ENCODE measurements around the gene PRPH. TPM values are rescaled to one million over a fixed set of nuclear protein-coding genes. Genes with fewer than 3 reads are reported as not detected.

PRPH gene
- total and polyA plus RNA-seq, 2 of the 4 experiments (the other 2 are of a cell fraction), result not detected

DNA sequence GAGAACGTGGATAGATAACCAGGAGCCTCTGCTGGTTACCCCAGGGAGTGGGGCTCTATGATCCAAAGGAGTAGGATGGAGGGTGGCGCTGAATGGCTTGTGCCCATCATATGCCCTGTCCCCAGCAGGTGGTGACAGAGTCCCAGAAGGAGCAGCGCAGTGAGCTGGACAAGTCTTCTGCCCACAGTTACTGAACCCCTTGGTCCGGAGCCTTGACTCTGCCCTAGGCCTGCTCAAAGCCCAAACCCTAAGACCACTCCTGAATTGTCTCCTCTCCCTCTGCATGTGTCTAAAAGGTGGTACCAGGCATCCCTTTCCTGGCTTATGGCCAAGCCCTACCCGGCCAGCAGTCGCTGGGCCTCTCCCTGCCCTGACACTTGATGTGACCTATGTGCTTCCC lies 3.2 kb downstream of the PRPH start:
- Histone ChIP-seq H4K5ac (ENCODE audit: low read depth, low read length) (no peak overlapping the region), H3K56ac (ENCODE audit: extremely low read depth, insufficient read depth, low read length) (no peak overlapping the region), H2AK5ac (ENCODE audit: low read depth, low read length) (no peak overlapping the region), H3K4me2 (ENCODE audit: low read depth, low read length) (no peak overlapping the region), H2BK15ac (ENCODE audit: low read depth, low read length) (no peak overlapping the region), H2BK20ac (ENCODE audit: low read depth, low read length) (no peak overlapping the region), H3K27ac (ENCODE audit: insufficient read depth, low read length) (no peak overlapping the region), H3K4me1 (ENCODE audit: control insufficient read depth, insufficient read depth, low read length) (peaks cover 7% of the 10 kb centered on the region), H2BK5ac (ENCODE audit: low read depth, low read length, poor library complexity, severe bottlenecking) (no peak overlapping the region), H3K9me1 (ENCODE audit: insufficient read depth, low read length) (no peaks in the 10 kb centered on the region), H4K91ac (ENCODE audit: insufficient read depth, low read depth, low read length) (no peak overlapping the region), H3K4me3 (ENCODE audit: insufficient read depth, low read depth, low read length) (no peak overlapping the region), H3K36me3 (ENCODE audit: control insufficient read depth, insufficient read depth, low read length) (no peaks in the 10 kb centered on the region), H2AFZ (replicated peaks; ENCODE audit: low read length, poor library complexity) (no peak overlapping the region), H2BK120ac (ENCODE audit: low read depth, low read length) (no peak overlapping the region), H3K4ac (ENCODE audit: low read depth, low read length) (no peak overlapping the region), H3K9me3 (ENCODE audit: control insufficient read depth, insufficient read depth, low read length) (peaks cover 6% of the 10 kb centered on the region; the same call in 1 of the 2 replicates), H3K18ac (ENCODE audit: low read depth, low read length) (no peak overlapping the region), H4K20me1 (ENCODE audit: insufficient read depth, low read length) (no peaks in the 10 kb centered on the region), H3K23ac (ENCODE audit: low read depth, low read length) (no peak overlapping the region), H2AK9ac (replicated peaks; ENCODE audit: low read depth, low read length, poor library complexity) (no peak overlapping the region), H3K79me1 (ENCODE audit: low read depth in 1 of 2, low read length in 2 of 2) (no peaks in the 10 kb centered on the region), H3K27me3 (ENCODE audit: control insufficient read depth, insufficient read depth, low read length) (peaks cover 65% of the 10 kb centered on the region), H3K9ac (ENCODE audit: low read depth, low read length) (no peak overlapping the region), H3K14ac (replicated peaks; ENCODE audit: low read depth, low read length) (no peak overlapping the region), H4K8ac (ENCODE audit: low read depth in 2 of 2, low read length in 2 of 2) (no peak overlapping the region)
- no peak for ATAC-seq (ENCODE audit: low read depth)
- TF ChIP-seq RAD21 (IDR thresholded peaks at IDR 0.05; ENCODE audit: low read length) (peak; percentile 27; the same call in 1 of the 2 replicates), MAFK (IDR thresholded peaks at IDR 0.05; ENCODE audit: low read depth, low read length) (no peak), BHLHE40 (IDR thresholded peaks at IDR 0.05; ENCODE audit: low read depth, low read length) (no peak), NFE2L2 (IDR thresholded peaks at IDR 0.05; ENCODE audit: low read depth, low read length) (no peak)
- TF ChIP-seq, protein P1, sequence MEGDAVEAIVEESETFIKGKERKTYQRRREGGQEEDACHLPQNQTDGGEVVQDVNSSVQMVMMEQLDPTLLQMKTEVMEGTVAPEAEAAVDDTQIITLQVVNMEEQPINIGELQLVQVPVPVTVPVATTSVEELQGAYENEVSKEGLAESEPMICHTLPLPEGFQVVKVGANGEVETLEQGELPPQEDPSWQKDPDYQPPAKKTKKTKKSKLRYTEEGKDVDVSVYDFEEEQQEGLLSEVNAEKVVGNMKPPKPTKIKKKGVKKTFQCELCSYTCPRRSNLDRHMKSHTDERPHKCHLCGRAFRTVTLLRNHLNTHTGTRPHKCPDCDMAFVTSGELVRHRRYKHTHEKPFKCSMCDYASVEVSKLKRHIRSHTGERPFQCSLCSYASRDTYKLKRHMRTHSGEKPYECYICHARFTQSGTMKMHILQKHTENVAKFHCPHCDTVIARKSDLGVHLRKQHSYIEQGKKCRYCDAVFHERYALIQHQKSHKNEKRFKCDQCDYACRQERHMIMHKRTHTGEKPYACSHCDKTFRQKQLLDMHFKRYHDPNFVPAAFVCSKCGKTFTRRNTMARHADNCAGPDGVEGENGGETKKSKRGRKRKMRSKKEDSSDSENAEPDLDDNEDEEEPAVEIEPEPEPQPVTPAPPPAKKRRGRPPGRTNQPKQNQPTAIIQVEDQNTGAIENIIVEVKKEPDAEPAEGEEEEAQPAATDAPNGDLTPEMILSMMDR (conservative IDR thresholded peaks at IDR 0.05; ENCODE audit: low read depth, low read length), result 0 out of 2 replicates have a peak, but pooled peaks have one; percentile 10
- 68% methylated on average over 2 of the region's 6 CpGs; no CpG with 5 or more reads in 1 of the 2 experiments for WGBS, 2 experiments (ENCODE audit: extremely low coverage in 2 of 2, insufficient read length in 1 of 2)
- CTCF ChIA-PET, result interaction anchor here (0.6 kb wide), 1 partner anchor 20 kb away, joined by 3 read pairs; no protein-coding TSS in a partner anchor
- no peak for DNase-seq
- POLR2A ChIA-PET (ENCODE audit: unreplicated experiment), result no interaction called here
- dilution Hi-C loops (cut with HindIII; ENCODE audit: low sequenced_read_pairs, unreplicated experiment) (no loop called here), intact Hi-C loops (cut with micrococcal nuclease) (no loop called here), in situ Hi-C loops (cut with MboI; ENCODE audit: low sequenced_read_pairs) (no loop called here)
- no TSS peak for BruUV-seq (replicated peaks)
